GM19395 (cell line): Measurements from ENCODE around the gene FTCDNL1.

Source experiments
- ATAC-seq: cut with Tn5 transposase; IDR thresholded peaks from one replicate; pipeline ENCODE4 v1.9.1; 2021; ENCODE audit warnings: mild to moderate bottlenecking, moderate library complexity; ENCODE audit not compliant: unreplicated experiment

The FTCDNL1 gene

GRCh38 chr2:199792381-199792780 lies 58.6 kb downstream of the FTCDNL1 start:
- ATAC-seq: no peak

- no peak for ATAC-seq
Observed at GRCh38 chr2:199791326-199791725, 59.7 kb downstream of the FTCDNL1 start.

GRCh38 chr2:199784512-199784911 lies 66.5 kb downstream of the FTCDNL1 start:
- no peak for ATAC-seq

- no peak for ATAC-seq
Observed at GRCh38 chr2:199779589-199779988, 71.4 kb downstream of the FTCDNL1 start.

- ATAC-seq: no peak
Observed at GRCh38 chr2:199778655-199779054, 72.3 kb downstream of the FTCDNL1 start.

- no peak for ATAC-seq
Observed at GRCh38 chr2:199777916-199778315, 73.1 kb downstream of the FTCDNL1 start.

- no peak for ATAC-seq
Observed at GRCh38 chr2:199777315-199777714, 73.7 kb downstream of the FTCDNL1 start.

- ATAC-seq: no peak
Observed at GRCh38 chr2:199775267-199775666, 75.7 kb downstream of the FTCDNL1 start.

GRCh38 chr2:199772035-199772976 lies 78.7 kb downstream of the FTCDNL1 start:
- ATAC-seq: no peak

GRCh38 chr2:199770716-199771115 lies 80.3 kb downstream of the FTCDNL1 start:
- no peak for ATAC-seq

GRCh38 chr2:199765646-199766045 lies 85.3 kb downstream of the FTCDNL1 start:
- no peak for ATAC-seq

- ATAC-seq: no peak
Observed at GRCh38 chr2:199764273-199764800, 86.7 kb downstream of the FTCDNL1 start.

- no peak for ATAC-seq
Observed at GRCh38 chr2:199762963-199763362, 88.0 kb downstream of the FTCDNL1 start.

GRCh38 chr2:199760574-199760973 lies 90.4 kb downstream of the FTCDNL1 start:
- no peak for ATAC-seq

- ATAC-seq: no peak
Observed at GRCh38 chr2:199757233-199757870, 93.6 kb downstream of the FTCDNL1 start.

- no peak for ATAC-seq
Observed at GRCh38 chr2:199756743-199757142, 94.2 kb downstream of the FTCDNL1 start.

- ATAC-seq: no peak
Observed at GRCh38 chr2:199756211-199756610, 94.8 kb downstream of the FTCDNL1 start.

GRCh38 chr2:199754766-199755165 lies 96.2 kb downstream of the FTCDNL1 start:
- no peak for ATAC-seq

GRCh38 chr2:199751492-199752120 lies 99.4 kb downstream of the FTCDNL1 start:
- no peak for ATAC-seq

GRCh38 chr2:199749571-199749970 lies 101.4 kb downstream of the FTCDNL1 start:
- no peak for ATAC-seq

GRCh38 chr2:199744724-199745123 lies 106.3 kb downstream of the FTCDNL1 start:
- ATAC-seq: no peak
